ENCODE results near the gene CRB1.
A peak's percentile ranks its signal among the peaks of the same experiment; 100 is the strongest.

Gene CRB1

GRCh38 chr1:197367627-197368026, 99.6 kb downstream of the CRB1 start:
- Histone ChIP-seq H3K9me3 (ENCODE audit: control extremely low read depth in 1 of 5, control insufficient read depth in 4 of 5, insufficient read depth in 2 of 5, low read depth in 1 of 5, low read length in 4 of 5) (no peaks in the 10 kb centered on the region), H3K27me3 (replicated peaks in 2 of 5; ENCODE audit: control insufficient read depth in 4 of 5, insufficient read depth in 5 of 5, low read length in 4 of 5) (no peaks in the 10 kb centered on the region), H3K36me3 (ENCODE audit: control insufficient read depth in 4 of 4, insufficient read depth in 4 of 4, low read length in 3 of 4) (no peaks in the 10 kb centered on the region), H3K27ac (ENCODE audit: insufficient read depth in 1 of 2, low read depth in 1 of 2, low read length in 2 of 2, poor library complexity in 1 of 2, severe bottlenecking in 2 of 2) (no peak overlapping the region), H3K4me1 (ENCODE audit: control extremely low read depth in 1 of 4, control insufficient read depth in 4 of 4, insufficient read depth in 4 of 4, low read length in 3 of 4) (no peaks in the 10 kb centered on the region), H3K4me3 (ENCODE audit: control insufficient read depth in 1 of 7, extremely low read depth in 1 of 7, insufficient read depth in 4 of 7, low read depth in 2 of 7, low read length in 6 of 7) (no peak overlapping the region)
- ChIA-PET CTCF (no interaction called here), POLR2A (no interaction called here)
- no peak for DNase-seq
- WGBS (ENCODE audit: insufficient coverage), result 100% methylated on average over 6 of the region's 7 CpGs

GRCh38 chr1:197374428-197374827, 106.4 kb downstream of the CRB1 start:
- H3K27me3 ChIP-seq (replicated peaks in 2 of 5; ENCODE audit: control insufficient read depth in 4 of 5, insufficient read depth in 5 of 5, low read length in 4 of 5), result no peaks in the 10 kb centered on the region
- no peak for DNase-seq
- H3K9me3 ChIP-seq (ENCODE audit: control extremely low read depth in 1 of 5, control insufficient read depth in 4 of 5, insufficient read depth in 2 of 5, low read depth in 1 of 5, low read length in 4 of 5), result no peaks in the 10 kb centered on the region
- no peaks in the 10 kb centered on the region for H3K36me3 ChIP-seq (ENCODE audit: control insufficient read depth in 4 of 4, insufficient read depth in 4 of 4, low read length in 3 of 4)
- POLR2A ChIA-PET, result no interaction called here
- no peak overlapping the region for H3K27ac ChIP-seq (ENCODE audit: insufficient read depth in 1 of 2, low read depth in 1 of 2, low read length in 2 of 2, poor library complexity in 1 of 2, severe bottlenecking in 2 of 2)
- CTCF ChIA-PET, result no interaction called here
- no peaks in the 10 kb centered on the region for H3K4me1 ChIP-seq (ENCODE audit: control extremely low read depth in 1 of 4, control insufficient read depth in 4 of 4, insufficient read depth in 4 of 4, low read length in 3 of 4)
- H3K4me3 ChIP-seq (ENCODE audit: control insufficient read depth in 1 of 7, extremely low read depth in 1 of 7, insufficient read depth in 4 of 7, low read depth in 2 of 7, low read length in 6 of 7), result no peak overlapping the region
- no CpG with 5 or more reads among the region's 1 CpG for WGBS (ENCODE audit: insufficient coverage)

GRCh38 chr1:197384471-197384870, 116.4 kb downstream of the CRB1 start:
- Histone ChIP-seq H3K9me3 (ENCODE audit: control extremely low read depth in 1 of 5, control insufficient read depth in 4 of 5, insufficient read depth in 2 of 5, low read depth in 1 of 5, low read length in 4 of 5) (no peaks in the 10 kb centered on the region), H3K36me3 (ENCODE audit: control insufficient read depth in 4 of 4, insufficient read depth in 4 of 4, low read length in 3 of 4) (no peaks in the 10 kb centered on the region), H3K27ac (ENCODE audit: insufficient read depth in 1 of 2, low read depth in 1 of 2, low read length in 2 of 2, poor library complexity in 1 of 2, severe bottlenecking in 2 of 2) (no peak overlapping the region), H3K27me3 (replicated peaks in 2 of 5; ENCODE audit: control insufficient read depth in 4 of 5, insufficient read depth in 5 of 5, low read length in 4 of 5) (no peaks in the 10 kb centered on the region), H3K4me3 (ENCODE audit: control insufficient read depth in 1 of 7, extremely low read depth in 1 of 7, insufficient read depth in 4 of 7, low read depth in 2 of 7, low read length in 6 of 7) (no peak overlapping the region), H3K4me1 (ENCODE audit: control extremely low read depth in 1 of 4, control insufficient read depth in 4 of 4, insufficient read depth in 4 of 4, low read length in 3 of 4) (no peaks in the 10 kb centered on the region)
- POLR2A ChIA-PET, result no interaction called here
- 94% methylated on average over 5 of the region's 6 CpGs for WGBS (ENCODE audit: insufficient coverage)
- no peak for DNase-seq
- CTCF ChIA-PET, result interaction anchor here (0.5 to 1.6 kb wide), 2 partner anchors 8 to 67 kb away, joined by 4 to 5 read pairs; no protein-coding TSS in a partner anchor

GRCh38 chr1:197388801-197389200, 120.7 kb downstream of the CRB1 start:
- H3K9me3 ChIP-seq (ENCODE audit: control extremely low read depth in 1 of 5, control insufficient read depth in 4 of 5, insufficient read depth in 2 of 5, low read depth in 1 of 5, low read length in 4 of 5), result no peaks in the 10 kb centered on the region
- H3K4me1 ChIP-seq (ENCODE audit: control extremely low read depth in 1 of 4, control insufficient read depth in 4 of 4, insufficient read depth in 4 of 4, low read length in 3 of 4), result peaks cover 0 to 11% (median 8%) of the 10 kb centered on the region in 4 experiments
- no peaks in the 10 kb centered on the region for H3K36me3 ChIP-seq (ENCODE audit: control insufficient read depth in 4 of 4, insufficient read depth in 4 of 4, low read length in 3 of 4)
- no peak overlapping the region for H3K27ac ChIP-seq (ENCODE audit: insufficient read depth in 1 of 2, low read depth in 1 of 2, low read length in 2 of 2, poor library complexity in 1 of 2, severe bottlenecking in 2 of 2)
- POLR2A ChIA-PET, result no interaction called here
- no peak for DNase-seq
- CTCF ChIA-PET, result no interaction called here
- no peak overlapping the region for H3K4me3 ChIP-seq (ENCODE audit: control insufficient read depth in 1 of 7, extremely low read depth in 1 of 7, insufficient read depth in 4 of 7, low read depth in 2 of 7, low read length in 6 of 7)
- no CpG with 5 or more reads among the region's 1 CpG for WGBS (ENCODE audit: insufficient coverage)
- H3K27me3 ChIP-seq (replicated peaks in 2 of 5; ENCODE audit: control insufficient read depth in 4 of 5, insufficient read depth in 5 of 5, low read length in 4 of 5), result no peaks in the 10 kb centered on the region

GRCh38 chr1:197390856-197391255, 122.8 kb downstream of the CRB1 start:
- Histone ChIP-seq H3K9me3 (ENCODE audit: control extremely low read depth in 1 of 5, control insufficient read depth in 4 of 5, insufficient read depth in 2 of 5, low read depth in 1 of 5, low read length in 4 of 5) (no peaks in the 10 kb centered on the region), H3K27me3 (replicated peaks in 2 of 5; ENCODE audit: control insufficient read depth in 4 of 5, insufficient read depth in 5 of 5, low read length in 4 of 5) (no peaks in the 10 kb centered on the region), H3K4me3 (ENCODE audit: control insufficient read depth in 1 of 7, extremely low read depth in 1 of 7, insufficient read depth in 4 of 7, low read depth in 2 of 7, low read length in 6 of 7) (no peak overlapping the region), H3K27ac (ENCODE audit: insufficient read depth in 1 of 2, low read depth in 1 of 2, low read length in 2 of 2, poor library complexity in 1 of 2, severe bottlenecking in 2 of 2) (no peak overlapping the region), H3K4me1 (ENCODE audit: control extremely low read depth in 1 of 4, control insufficient read depth in 4 of 4, insufficient read depth in 4 of 4, low read length in 3 of 4) (peaks cover 0 to 11% (median 9%) of the 10 kb centered on the region in 4 experiments), H3K36me3 (ENCODE audit: control insufficient read depth in 4 of 4, insufficient read depth in 4 of 4, low read length in 3 of 4) (no peaks in the 10 kb centered on the region)
- ChIA-PET CTCF (interaction anchor here (1.0 to 3.6 kb wide), 2 partner anchors 10 to 170 kb away, joined by 3 to 20 read pairs; no protein-coding TSS in a partner anchor), POLR2A (no interaction called here)
- DNase-seq, result no peak
- WGBS (ENCODE audit: insufficient coverage), result no CpG with 5 or more reads among the region's 2 CpGs

- Histone ChIP-seq H3K9me3 (ENCODE audit: control extremely low read depth in 1 of 5, control insufficient read depth in 4 of 5, insufficient read depth in 2 of 5, low read depth in 1 of 5, low read length in 4 of 5) (no peaks in the 10 kb centered on the region), H3K4me1 (ENCODE audit: control extremely low read depth in 1 of 4, control insufficient read depth in 4 of 4, insufficient read depth in 4 of 4, low read length in 3 of 4) (peaks cover 0 to 11% (median 9%) of the 10 kb centered on the region in 4 experiments), H3K36me3 (ENCODE audit: control insufficient read depth in 4 of 4, insufficient read depth in 4 of 4, low read length in 3 of 4) (no peaks in the 10 kb centered on the region), H3K27me3 (replicated peaks in 2 of 5; ENCODE audit: control insufficient read depth in 4 of 5, insufficient read depth in 5 of 5, low read length in 4 of 5) (no peaks in the 10 kb centered on the region), H3K4me3 (ENCODE audit: control insufficient read depth in 1 of 7, extremely low read depth in 1 of 7, insufficient read depth in 4 of 7, low read depth in 2 of 7, low read length in 6 of 7) (no peak overlapping the region), H3K27ac (ENCODE audit: insufficient read depth in 1 of 2, low read depth in 1 of 2, low read length in 2 of 2, poor library complexity in 1 of 2, severe bottlenecking in 2 of 2) (peak overlapping the region in 1 of 2 experiments; percentile 12)
- CTCF ChIA-PET, result interaction anchor here (1.0 to 3.6 kb wide), 4 partner anchors 9 to 134 kb away, joined by 3 to 20 read pairs (median 7); no protein-coding TSS in a partner anchor
- DNase-seq, result peak; percentile 46 to 78 (median 70)
- POLR2A ChIA-PET, result no interaction called here
- WGBS (ENCODE audit: insufficient coverage), result 39% methylated on average over 3 of the region's 3 CpGs
Measured at GRCh38 chr1:197391303-197392226, 123.5 kb downstream of the CRB1 start.

GRCh38 chr1:197392541-197392940, 124.5 kb downstream of the CRB1 start:
- CTCF ChIA-PET, result interaction anchor here (0.7 to 3.6 kb wide), 6 partner anchors 8 to 133 kb away, joined by 3 to 20 read pairs (median 4); no protein-coding TSS in a partner anchor
- no peaks in the 10 kb centered on the region for H3K27me3 ChIP-seq (replicated peaks in 2 of 5; ENCODE audit: control insufficient read depth in 4 of 5, insufficient read depth in 5 of 5, low read length in 4 of 5)
- POLR2A ChIA-PET, result no interaction called here
- no peaks in the 10 kb centered on the region for H3K9me3 ChIP-seq (ENCODE audit: control extremely low read depth in 1 of 5, control insufficient read depth in 4 of 5, insufficient read depth in 2 of 5, low read depth in 1 of 5, low read length in 4 of 5)
- no peaks in the 10 kb centered on the region for H3K36me3 ChIP-seq (ENCODE audit: control insufficient read depth in 4 of 4, insufficient read depth in 4 of 4, low read length in 3 of 4)
- no peak for DNase-seq
- no peak overlapping the region for H3K27ac ChIP-seq (ENCODE audit: insufficient read depth in 1 of 2, low read depth in 1 of 2, low read length in 2 of 2, poor library complexity in 1 of 2, severe bottlenecking in 2 of 2)
- H3K4me1 ChIP-seq (ENCODE audit: control extremely low read depth in 1 of 4, control insufficient read depth in 4 of 4, insufficient read depth in 4 of 4, low read length in 3 of 4), result peaks cover 0 to 11% (median 9%) of the 10 kb centered on the region in 4 experiments
- no peak overlapping the region for H3K4me3 ChIP-seq (ENCODE audit: control insufficient read depth in 1 of 7, extremely low read depth in 1 of 7, insufficient read depth in 4 of 7, low read depth in 2 of 7, low read length in 6 of 7)
- WGBS (ENCODE audit: insufficient coverage), result no CpG with 5 or more reads among the region's 1 CpG
